IPS-15b (cell line): ENCODE data around the gene LDLR.
"Not testable (repeated sequence)": the region's sequence is repeated elsewhere in the genome, so short reads cannot be mapped to it uniquely, and the experiment has no call there.

Source experiments
- H3K27me3 ChIP-seq: one replicate; pipeline ENCODE4 v1.6.1; 2013; ENCODE audit warnings: low read length; ENCODE audit not compliant: control insufficient read depth, insufficient read depth
- H3K36me3 ChIP-seq: one replicate; pipeline ENCODE4 v1.6.1; 2013; ENCODE audit warnings: low read length; ENCODE audit not compliant: control insufficient read depth, insufficient read depth
- H3K4me1 ChIP-seq: one replicate; pipeline ENCODE4 v1.6.1; 2013; ENCODE audit warnings: mild to moderate bottlenecking, low read length; ENCODE audit not compliant: control insufficient read depth, insufficient read depth
- H3K4me3 ChIP-seq: one replicate; pipeline ENCODE4 v1.5.1; 2013; ENCODE audit warnings: low read depth, low read length
- H3K9ac ChIP-seq: one replicate; pipeline ENCODE4 v1.6.1; 2013; ENCODE audit warnings: low read depth, mild to moderate bottlenecking, low read length
- H3K9me3 ChIP-seq: one replicate; pipeline ENCODE4 v1.6.1; 2013; ENCODE audit warnings: mild to moderate bottlenecking, low read length; ENCODE audit not compliant: control insufficient read depth, insufficient read depth

LDLR gene

DNA sequence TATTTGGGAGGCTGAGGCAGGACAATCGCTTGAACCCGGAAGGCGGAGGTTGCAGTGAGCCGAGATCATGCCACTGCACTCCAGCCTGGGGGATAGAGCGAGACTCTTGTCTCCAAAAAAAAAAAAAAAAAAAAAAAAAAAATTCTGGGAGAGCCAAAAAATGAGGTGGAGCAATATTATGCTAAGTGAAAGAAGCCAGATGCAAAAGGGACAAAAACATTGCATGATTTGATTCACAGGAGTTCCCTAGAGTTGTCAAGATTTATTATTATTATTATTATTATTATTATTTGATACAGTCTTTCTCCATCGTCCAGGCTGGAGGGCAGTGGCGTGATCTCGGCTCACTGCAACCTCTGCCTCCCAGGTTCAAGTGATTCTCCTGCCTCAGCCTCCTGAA is 91.7 kb downstream of the LDLR start:
- not testable (repeated sequence) for H3K27me3 ChIP-seq, H3K4me3 ChIP-seq, H3K9me3 ChIP-seq, H3K9ac ChIP-seq, H3K4me1 ChIP-seq
- peaks cover 20% of the 10 kb centered on the region for H3K36me3 ChIP-seq

DNA sequence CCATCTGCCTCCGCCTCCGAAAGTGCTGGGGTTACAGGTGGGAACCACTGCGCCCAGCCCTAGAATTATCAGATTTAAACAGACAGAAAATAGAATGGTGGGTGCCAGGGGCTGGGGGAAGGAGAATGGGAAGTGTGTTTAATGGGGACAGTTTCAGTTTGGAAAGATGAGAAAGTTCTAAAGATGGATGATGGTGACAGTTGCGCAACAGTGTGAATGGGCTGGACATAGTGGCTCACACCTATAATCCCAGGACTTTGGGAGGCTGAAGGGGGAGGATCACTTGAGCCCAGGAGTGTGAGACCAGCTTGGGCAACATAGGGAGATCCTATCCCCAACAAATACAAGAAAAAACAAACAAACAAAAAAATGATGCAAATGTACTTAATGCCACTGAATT is 92.2 kb downstream of the LDLR start:
- Histone ChIP-seq H3K27me3 (no peaks in the 10 kb centered on the region), H3K9me3 (no peaks in the 10 kb centered on the region), H3K9ac (no peak overlapping the region), H3K4me1 (no peaks in the 10 kb centered on the region), H3K36me3 (peaks cover 15% of the 10 kb centered on the region), H3K4me3 (no peak overlapping the region)
